ENCODE measurements around the gene NLRX1. TPM values are rescaled to one million over a fixed set of nuclear protein-coding genes. Genes with fewer than 3 reads are reported as not detected.
A peak's percentile ranks its signal among the peaks of the same experiment; 100 is the strongest.
"Not testable (repeated sequence)": the region's sequence is repeated elsewhere in the genome, so short reads cannot be mapped to it uniquely, and the experiment has no call there.

Gene NLRX1
- total RNA-seq, 1 donor from 2014 or later, result 17.7 TPM

GRCh38 chr11:119195680-119196079 is 27.2 kb downstream of the NLRX1 start:
- ATAC-seq, result peak; percentile 86
- TF ChIP-seq CTCF (IDR thresholded peaks at IDR 0.05), result no peak
- H3K36me3 ChIP-seq, result no peaks in the 10 kb centered on the region
- peak overlapping the region; percentile 26 for H3K27ac ChIP-seq
- peak; percentile 83 for DNase-seq
- H3K9me3 ChIP-seq, result no peaks in the 10 kb centered on the region
- no peaks in the 10 kb centered on the region for H3K27me3 ChIP-seq
- H3K4me1 ChIP-seq, result no peaks in the 10 kb centered on the region
- intact Hi-C loops (cut with DNase I), result no loop called here
- H3K4me3 ChIP-seq, result no peak overlapping the region

GRCh38 chr11:119196833-119197483 is 28.4 kb downstream of the NLRX1 start:
- peak; percentile 84 for TF ChIP-seq CTCF (IDR thresholded peaks at IDR 0.05)
- Histone ChIP-seq H3K27me3 (no peaks in the 10 kb centered on the region), H3K4me3 (no peak overlapping the region), H3K9me3 (no peaks in the 10 kb centered on the region), H3K36me3 (no peaks in the 10 kb centered on the region), H3K4me1 (no peaks in the 10 kb centered on the region), H3K27ac (no peak overlapping the region)
- intact Hi-C loops (cut with DNase I), result no loop called here
- ATAC-seq, result peak; percentile 95
- peak; percentile 23 for DNase-seq

- Histone ChIP-seq H3K9me3 (no peaks in the 10 kb centered on the region), H3K4me1 (no peaks in the 10 kb centered on the region), H3K36me3 (no peaks in the 10 kb centered on the region), H3K27me3 (no peaks in the 10 kb centered on the region), H3K4me3 (no peak overlapping the region), H3K27ac (no peak overlapping the region)
- no peak for TF ChIP-seq CTCF (IDR thresholded peaks at IDR 0.05)
- intact Hi-C loops (cut with DNase I), result no loop called here
- peak; percentile 20 for DNase-seq
- ATAC-seq, result no peak
These were observed 30.4 kb downstream of the NLRX1 start for GRCh38 chr11:119198925-119199324.

- H3K4me1 ChIP-seq, H3K27me3 ChIP-seq, H3K27ac ChIP-seq, H3K9me3 ChIP-seq, H3K4me3 ChIP-seq, H3K36me3 ChIP-seq, ATAC-seq: not testable (repeated sequence)
- peak; percentile 7 for DNase-seq
- intact Hi-C loops (cut with DNase I), result loop anchor here (10.0 kb wide), 1 partner anchor 114 kb away; the partner anchor contains the start of gene MCAM
These were observed 32.7 kb downstream of the NLRX1 start for GRCh38 chr11:119201236-119201635.

- H3K4me1 ChIP-seq, result peaks cover 10% of the 10 kb centered on the region
- no peaks in the 10 kb centered on the region for H3K27me3 ChIP-seq
- H3K4me3 ChIP-seq, result no peak overlapping the region
- intact Hi-C loops (cut with DNase I), result loop anchor here (10.0 kb wide), 1 partner anchor 112 kb away; the partner anchor contains the start of gene MCAM
- TF ChIP-seq CTCF (IDR thresholded peaks at IDR 0.05), result no peak
- DNase-seq (no peak), ATAC-seq (no peak)
- H3K9me3 ChIP-seq, result no peaks in the 10 kb centered on the region
- H3K27ac ChIP-seq, result no peak overlapping the region
- no peaks in the 10 kb centered on the region for H3K36me3 ChIP-seq
These were observed 34.0 kb downstream of the NLRX1 start for GRCh38 chr11:119202554-119202953.

GRCh38 chr11:119204066-119204465 is 35.5 kb downstream of the NLRX1 start:
- peak; percentile 29 for DNase-seq
- no peak for TF ChIP-seq CTCF (IDR thresholded peaks at IDR 0.05)

More at GRCh38 chr11:119204066-119204465, 35.5 kb downstream of the NLRX1 start:
- Histone ChIP-seq H3K36me3 (no peaks in the 10 kb centered on the region), H3K9me3 (no peaks in the 10 kb centered on the region), H3K27me3 (no peaks in the 10 kb centered on the region), H3K27ac (no peak overlapping the region), H3K4me3 (no peak overlapping the region), H3K4me1 (peaks cover 13% of the 10 kb centered on the region)
- no peak for ATAC-seq
- intact Hi-C loops (cut with DNase I), result loop anchor here (10.0 kb wide), 1 partner anchor 111 kb away; the partner anchor contains the start of gene MCAM

Data from upper lobe of right lung (tissue), 1 donor.